HEK293 (cell line): Measurements from ENCODE around the gene CRK.

Experiments used
- ATF2 ChIP-seq: fragments of 450-650 bp; formaldehyde crosslinking; IDR thresholded peaks from 2 replicates; pipeline ENCODE4 v1.5.1; 2016; ENCODE audit warnings: missing biosample characterization, missing genetic modification characterization, low read depth
- CTCF ChIP-seq: fragments of 450-650 bp; formaldehyde crosslinking; IDR thresholded peaks from 2 replicates; pipeline ENCODE4 v1.5.1; 2016; ENCODE audit warnings: missing biosample characterization, missing genetic modification characterization

- TF ChIP-seq CTCF (tag by site-specific recombination) (no peak), ATF2 (no peak)
Observed at GRCh38 chr17:1467258-1467657, 11.2 kb upstream of the CRK start.
